ENCODE data around the gene PSMA7. TPM values are rescaled to one million over a fixed set of nuclear protein-coding genes. Genes with fewer than 3 reads are reported as not detected.

Gene PSMA7
- total RNA-seq, 1 experiment from 2014 or later = 514 TPM

DNA sequence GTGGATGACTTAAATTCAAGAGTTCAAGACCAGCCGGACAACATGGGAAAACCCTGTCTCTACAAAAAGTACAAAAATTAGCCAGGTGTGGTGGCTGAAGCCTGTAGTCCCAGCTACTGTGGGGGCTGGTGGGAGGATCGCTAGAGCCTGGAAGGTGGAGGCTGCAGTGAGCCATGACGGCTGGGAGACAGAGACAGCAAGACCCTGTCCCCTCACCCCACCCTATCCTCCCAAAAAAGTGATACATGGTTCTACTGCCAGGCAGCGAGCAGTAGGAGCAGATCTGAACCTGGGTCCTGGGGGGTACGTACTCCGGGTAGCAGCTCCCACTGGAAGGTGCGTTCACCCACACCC lies 2.2 kb downstream of the PSMA7 start:
- TF ChIP-seq, protein P1, sequence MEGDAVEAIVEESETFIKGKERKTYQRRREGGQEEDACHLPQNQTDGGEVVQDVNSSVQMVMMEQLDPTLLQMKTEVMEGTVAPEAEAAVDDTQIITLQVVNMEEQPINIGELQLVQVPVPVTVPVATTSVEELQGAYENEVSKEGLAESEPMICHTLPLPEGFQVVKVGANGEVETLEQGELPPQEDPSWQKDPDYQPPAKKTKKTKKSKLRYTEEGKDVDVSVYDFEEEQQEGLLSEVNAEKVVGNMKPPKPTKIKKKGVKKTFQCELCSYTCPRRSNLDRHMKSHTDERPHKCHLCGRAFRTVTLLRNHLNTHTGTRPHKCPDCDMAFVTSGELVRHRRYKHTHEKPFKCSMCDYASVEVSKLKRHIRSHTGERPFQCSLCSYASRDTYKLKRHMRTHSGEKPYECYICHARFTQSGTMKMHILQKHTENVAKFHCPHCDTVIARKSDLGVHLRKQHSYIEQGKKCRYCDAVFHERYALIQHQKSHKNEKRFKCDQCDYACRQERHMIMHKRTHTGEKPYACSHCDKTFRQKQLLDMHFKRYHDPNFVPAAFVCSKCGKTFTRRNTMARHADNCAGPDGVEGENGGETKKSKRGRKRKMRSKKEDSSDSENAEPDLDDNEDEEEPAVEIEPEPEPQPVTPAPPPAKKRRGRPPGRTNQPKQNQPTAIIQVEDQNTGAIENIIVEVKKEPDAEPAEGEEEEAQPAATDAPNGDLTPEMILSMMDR (IDR thresholded peaks at IDR 0.05; ENCODE audit: unreplicated experiment) = no peak
- Mint-ChIP-seq H3K4me3 (ENCODE audit: low read depth, unreplicated experiment) (peak overlapping the region; percentile 92), H3K27ac (ENCODE audit: unreplicated experiment) (peak overlapping the region; percentile 9), H3K4me1 (ENCODE audit: low read depth, unreplicated experiment) (peaks cover 49% of the 10 kb centered on the region), H3K9me3 (ENCODE audit: low read depth, unreplicated experiment) (no peaks in the 10 kb centered on the region), H3K36me3 (ENCODE audit: insufficient read depth, unreplicated experiment) (peaks cover 96% of the 10 kb centered on the region), H3K27me3 (ENCODE audit: unreplicated experiment) (no peaks in the 10 kb centered on the region)
- intact Hi-C loops (cut with micrococcal nuclease; ENCODE audit: unreplicated experiment) = no loop called here
- DNase-seq = no peak
- CTCF ChIA-PET = interaction anchor here (1.5 kb wide), 1 partner anchor 130 kb away, joined by 6 read pairs; no protein-coding TSS in a partner anchor
- BruUV-seq (replicated peaks) = no TSS peak

DNA sequence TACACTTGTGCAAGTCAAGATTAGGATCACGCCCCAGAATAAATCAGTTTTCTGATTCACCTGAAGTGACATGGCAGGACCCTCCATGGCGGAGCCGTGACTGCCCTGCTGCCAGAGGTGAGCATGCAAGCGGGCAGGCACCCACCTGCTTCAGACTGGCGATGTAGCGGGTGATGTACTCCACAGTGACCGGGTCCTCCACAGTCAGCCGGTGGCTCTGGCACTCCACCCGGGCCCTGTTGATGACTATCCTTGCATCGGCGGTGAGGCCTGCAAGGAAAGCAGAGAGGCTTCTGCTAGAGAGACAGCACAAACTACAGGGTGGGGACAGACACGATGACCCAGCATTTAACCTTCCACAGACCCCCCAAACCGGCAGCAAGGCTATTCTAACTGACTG lies 3.6 kb downstream of the PSMA7 start:
- no peak for DNase-seq
- CTCF ChIA-PET = no interaction called here
- intact Hi-C loops (cut with micrococcal nuclease; ENCODE audit: unreplicated experiment) = loop anchor here (5.0 kb wide), 1 partner anchor 77 kb away; no protein-coding TSS in a partner anchor
- H3K4me1 Mint-ChIP-seq (ENCODE audit: low read depth, unreplicated experiment) = peaks cover 36% of the 10 kb centered on the region
- H3K27ac Mint-ChIP-seq (ENCODE audit: unreplicated experiment) = no peak overlapping the region
- H3K9me3 Mint-ChIP-seq (ENCODE audit: low read depth, unreplicated experiment) = no peaks in the 10 kb centered on the region
- H3K4me3 Mint-ChIP-seq (ENCODE audit: low read depth, unreplicated experiment) = no peak overlapping the region
- BruUV-seq (replicated peaks) = no TSS peak
- H3K27me3 Mint-ChIP-seq (ENCODE audit: unreplicated experiment) = no peaks in the 10 kb centered on the region
- peaks cover 98% of the 10 kb centered on the region for H3K36me3 Mint-ChIP-seq (ENCODE audit: insufficient read depth, unreplicated experiment)
- TF ChIP-seq, protein P1 (IDR thresholded peaks at IDR 0.05; ENCODE audit: unreplicated experiment) = no peak

DNA sequence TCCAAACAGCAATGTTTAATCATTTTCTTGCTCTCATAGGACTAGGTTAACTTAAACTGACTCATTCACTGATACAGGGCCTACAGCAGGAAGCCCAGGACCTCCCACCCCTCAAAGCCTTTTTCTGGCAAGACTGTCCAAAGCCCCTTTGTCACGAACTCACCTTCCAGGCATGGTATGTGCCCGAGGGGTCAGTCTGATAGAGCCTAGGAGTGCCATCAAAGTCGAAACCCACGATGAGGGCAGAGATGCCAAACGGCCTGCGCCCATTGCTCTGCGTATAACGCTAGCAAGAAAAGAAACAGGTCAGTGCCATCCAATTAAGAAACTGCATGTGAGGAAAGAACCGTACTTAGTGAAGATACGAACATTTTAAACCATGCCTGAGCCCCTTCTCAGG lies 4.3 kb downstream of the PSMA7 start:
- TF ChIP-seq, protein P1 (IDR thresholded peaks at IDR 0.05; ENCODE audit: unreplicated experiment) = no peak
- no peak for DNase-seq
- CTCF ChIA-PET = no interaction called here
- Mint-ChIP-seq H3K9me3 (ENCODE audit: low read depth, unreplicated experiment) (no peaks in the 10 kb centered on the region), H3K4me3 (ENCODE audit: low read depth, unreplicated experiment) (no peak overlapping the region), H3K36me3 (ENCODE audit: insufficient read depth, unreplicated experiment) (peaks cover 95% of the 10 kb centered on the region), H3K27me3 (ENCODE audit: unreplicated experiment) (no peaks in the 10 kb centered on the region), H3K4me1 (ENCODE audit: low read depth, unreplicated experiment) (peaks cover 33% of the 10 kb centered on the region), H3K27ac (ENCODE audit: unreplicated experiment) (no peak overlapping the region)
- no TSS peak for BruUV-seq (replicated peaks)
- intact Hi-C loops (cut with micrococcal nuclease; ENCODE audit: unreplicated experiment) = loop anchor here (5.0 kb wide), 1 partner anchor 77 kb away; no protein-coding TSS in a partner anchor

GRCh38 chr20:62138204-62138543 lies 5.0 kb downstream of the PSMA7 start:
- Mint-ChIP-seq H3K27me3 (ENCODE audit: unreplicated experiment) (no peaks in the 10 kb centered on the region), H3K36me3 (ENCODE audit: insufficient read depth, unreplicated experiment) (peaks cover 95% of the 10 kb centered on the region), H3K27ac (ENCODE audit: unreplicated experiment) (no peak overlapping the region), H3K4me1 (ENCODE audit: low read depth, unreplicated experiment) (peaks cover 33% of the 10 kb centered on the region), H3K4me3 (ENCODE audit: low read depth, unreplicated experiment) (no peak overlapping the region), H3K9me3 (ENCODE audit: low read depth, unreplicated experiment) (no peaks in the 10 kb centered on the region)
- no peak for DNase-seq
- CTCF ChIA-PET = interaction anchor here (0.6 to 0.7 kb wide), 2 partner anchors 48 to 496 kb away, joined by 3 to 4 read pairs; no protein-coding TSS in a partner anchor
- intact Hi-C loops (cut with micrococcal nuclease; ENCODE audit: unreplicated experiment) = loop anchor here (5.0 kb wide), 1 partner anchor 76 kb away; no protein-coding TSS in a partner anchor
- TF ChIP-seq, protein P1 (IDR thresholded peaks at IDR 0.05; ENCODE audit: unreplicated experiment) = no peak
- no TSS peak for BruUV-seq (replicated peaks)

Measured in Calu3 (cell line).